GM23338 (cell line): ENCODE measurements around the gene SIAE. TPM values are rescaled to one million over a fixed set of nuclear protein-coding genes. Genes with fewer than 3 reads are reported as not detected.

Experiments used
- ATAC-seq: fragments of 200-7000 bp; cut with Tn5 transposase; 3 replicates; pipeline ENCODE4 v1.9.1; 2020
- DNase-seq: peaks from one replicate; pipeline ENCODE4 v3.0.0-alpha.2; 2015; ENCODE audit warnings: low spot score
- H2AFZ ChIP-seq: fragments of 200-600 bp; sonication (generic); 2 replicates; pipeline ENCODE4 v1.8.0; 2016; ENCODE audit warnings: antibody characterized with exemption, mild to moderate bottlenecking, moderate library complexity
- H3F3A ChIP-seq: fragments of 200-600 bp; sonication (generic); replicated peaks from 2 replicates; pipeline ENCODE4 v1.8.0; 2017; ENCODE audit warnings: antibody characterized with exemption, mixed run types, low read depth
- H3K27ac ChIP-seq: fragments of 200-600 bp; sonication (generic); 2 replicates; pipeline ENCODE4 v1.6.1; 2016; ENCODE audit warnings: low read depth
- H3K27me3 ChIP-seq: fragments of 200-600 bp; sonication (generic); 2 replicates; pipeline ENCODE4 v1.8.0; 2016; ENCODE audit warnings: mild to moderate bottlenecking, mixed run types, moderate library complexity; ENCODE audit not compliant: insufficient read depth
- H3K36me3 ChIP-seq: fragments of 200-600 bp; sonication (generic); 2 replicates; pipeline ENCODE4 v1.8.0; 2016; ENCODE audit warnings: mild to moderate bottlenecking; ENCODE audit not compliant: insufficient read depth
- H3K4me1 ChIP-seq: fragments of 200-600 bp; sonication (generic); 2 replicates; pipeline ENCODE4 v1.8.0; 2016; ENCODE audit warnings: mild to moderate bottlenecking, moderate library complexity; ENCODE audit not compliant: insufficient read depth
- H3K4me2 ChIP-seq: fragments of 200-600 bp; sonication (generic); 2 replicates; pipeline ENCODE4 v1.7.1; 2017; ENCODE audit warnings: mixed run types
- H3K4me3 ChIP-seq: fragments of 200-600 bp; sonication (generic); 2 replicates; pipeline ENCODE4 v1.6.1; 2016; ENCODE audit warnings: mixed run types
- H3K79me2 ChIP-seq: fragments of 200-600 bp; sonication (generic); replicated peaks from 2 replicates; pipeline ENCODE4 v1.8.0; 2017; ENCODE audit warnings: mild to moderate bottlenecking; ENCODE audit not compliant: insufficient read depth
- H3K9me2 ChIP-seq: fragments of 200-600 bp; sonication (generic); 2 replicates; pipeline ENCODE4 v1.8.0; 2017; ENCODE audit not compliant: insufficient read depth
- H4K20me1 ChIP-seq: fragments of 200-600 bp; sonication (generic); replicated peaks from 2 replicates; pipeline ENCODE4 v1.8.0; 2017; ENCODE audit warnings: mild to moderate bottlenecking; ENCODE audit not compliant: insufficient read depth
- H3K27ac Mint-ChIP-seq: 2 replicates; pipeline ENCODE4 v1.8.0; 2020; ENCODE audit warnings: inconsistent platforms, mild to moderate bottlenecking, moderate library complexity, mixed read lengths
- H3K27me3 Mint-ChIP-seq: 3 replicates; pipeline ENCODE4 v1.8.0; 2022; ENCODE audit warnings: low read depth, mild to moderate bottlenecking, moderate library complexity, mixed read lengths, inconsistent platforms; ENCODE audit not compliant: insufficient read depth, poor library complexity
- H3K36me3 Mint-ChIP-seq: 3 replicates; pipeline ENCODE4 v1.8.0; 2021; ENCODE audit warnings: low read depth, mild to moderate bottlenecking, inconsistent platforms, moderate library complexity, mixed read lengths
- H3K4me1 Mint-ChIP-seq: 3 replicates; pipeline ENCODE4 v1.8.0; 2020; ENCODE audit warnings: mild to moderate bottlenecking, inconsistent platforms, mixed read lengths
- H3K4me3 Mint-ChIP-seq: 3 replicates; pipeline ENCODE4 v1.8.0; 2021; ENCODE audit warnings: moderate library complexity, mild to moderate bottlenecking, inconsistent platforms, mixed read lengths
- H3K9me3 Mint-ChIP-seq: 3 replicates; pipeline ENCODE4 v1.8.0; 2020; ENCODE audit warnings: moderate library complexity, mild to moderate bottlenecking, inconsistent platforms, mixed read lengths
- CREB1 ChIP-seq: fragments of 250-450 bp; sonication (Bioruptor Pico); IDR thresholded peaks from 2 replicates; pipeline ENCODE4 v1.5.0; 2020; ENCODE audit warnings: low read depth, mild to moderate bottlenecking, moderate library complexity
- polyA plus RNA-seq: library from polyadenylated mRNA; unstranded; fragments of >200 nt; fragmentation: Nextera tagmentation; extraction: Ambion mirVana; gene quantifications from 2 replicates; pipeline ENCODE4 v1.2.1, GENCODE V29; 2016
- total RNA-seq: library from RNA; depleted of rRNA; stranded (reverse); fragments of >200 nt; shearing (Covaris generic); gene quantifications from 2 replicates; pipeline ENCODE4 v1.2.3, GENCODE V29; 2014
- TF ChIP-seq, protein P1 (sequence below): IDR thresholded peaks from one replicate; pipeline ENCODE4 v1.6.1; 2018; ENCODE audit warnings: antibody characterized with exemption; ENCODE audit not compliant: unreplicated experiment
- TF ChIP-seq, protein P2 (sequence below): fragments of 250-450 bp; sonication (Bioruptor Pico); IDR thresholded peaks from 2 replicates; pipeline ENCODE4 v1.5.0; 2020; ENCODE audit warnings: mild to moderate bottlenecking, moderate library complexity

Gene SIAE
- total and polyA plus RNA-seq, 2 experiments from 2014 or later: 1.1 to 1.7 TPM

DNA sequence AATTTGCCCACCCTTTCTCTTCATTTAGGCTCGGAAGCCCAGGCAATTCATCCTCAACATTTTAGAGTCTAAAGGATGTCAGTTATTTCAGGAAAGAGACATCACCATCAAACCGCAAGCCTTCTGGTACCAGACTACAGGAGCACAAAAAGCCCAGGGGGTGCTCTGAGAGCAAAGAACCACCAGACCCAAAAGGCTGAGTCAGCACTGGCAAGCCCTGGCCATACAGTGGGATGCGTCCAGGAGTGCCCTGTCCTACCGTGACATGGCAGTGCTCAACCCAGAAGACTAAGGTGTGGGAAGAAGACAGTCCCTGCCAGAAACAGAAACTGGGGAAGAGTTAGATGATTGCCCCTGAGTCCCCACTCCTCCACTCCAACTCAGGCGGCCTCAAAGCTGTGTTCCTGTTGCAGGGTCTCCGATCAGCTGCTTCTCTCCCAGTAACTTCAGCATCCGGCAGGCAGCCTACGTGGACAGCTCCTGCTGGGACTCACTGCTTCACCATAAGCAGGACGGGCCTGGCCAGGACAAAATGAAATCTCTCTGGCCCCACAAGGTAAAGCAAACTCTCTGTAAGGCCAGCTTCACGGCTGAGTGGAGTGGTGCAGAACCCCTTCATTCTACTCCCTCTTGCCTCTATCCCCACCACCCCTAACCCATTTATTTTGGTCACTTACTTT is 60.8 kb downstream of the SIAE start:
- ATAC-seq: peak; percentile 61; the same call in 2 of the 3 replicates
- H3K36me3 ChIP-seq: no peaks in the 10 kb centered on the region
- no peaks in the 10 kb centered on the region for H3K79me2 ChIP-seq
- H4K20me1 ChIP-seq: no peaks in the 10 kb centered on the region
- no peaks in the 10 kb centered on the region for H3K9me2 ChIP-seq
- H3K27ac Mint-ChIP-seq: no peak overlapping the region
- no peaks in the 10 kb centered on the region for H3K9me3 Mint-ChIP-seq
- H3K4me2 ChIP-seq: no peak overlapping the region
- no peaks in the 10 kb centered on the region for H3K27me3 ChIP-seq
- DNase-seq: no peak
- H3K4me3 Mint-ChIP-seq: no peak overlapping the region
- H2AFZ ChIP-seq: no peak overlapping the region
- H3K27me3 Mint-ChIP-seq: peaks cover 3% of the 10 kb centered on the region
- H3K4me1 ChIP-seq: no peaks in the 10 kb centered on the region
- H3K36me3 Mint-ChIP-seq: no peaks in the 10 kb centered on the region
- no peak overlapping the region for H3K4me3 ChIP-seq
- H3K27ac ChIP-seq: no peak overlapping the region
- no peaks in the 10 kb centered on the region for H3F3A ChIP-seq
- no peaks in the 10 kb centered on the region for H3K4me1 Mint-ChIP-seq
- no peak for TF ChIP-seq CREB1 (CRISPR knock-in tag)
- TF ChIP-seq, protein P1, sequence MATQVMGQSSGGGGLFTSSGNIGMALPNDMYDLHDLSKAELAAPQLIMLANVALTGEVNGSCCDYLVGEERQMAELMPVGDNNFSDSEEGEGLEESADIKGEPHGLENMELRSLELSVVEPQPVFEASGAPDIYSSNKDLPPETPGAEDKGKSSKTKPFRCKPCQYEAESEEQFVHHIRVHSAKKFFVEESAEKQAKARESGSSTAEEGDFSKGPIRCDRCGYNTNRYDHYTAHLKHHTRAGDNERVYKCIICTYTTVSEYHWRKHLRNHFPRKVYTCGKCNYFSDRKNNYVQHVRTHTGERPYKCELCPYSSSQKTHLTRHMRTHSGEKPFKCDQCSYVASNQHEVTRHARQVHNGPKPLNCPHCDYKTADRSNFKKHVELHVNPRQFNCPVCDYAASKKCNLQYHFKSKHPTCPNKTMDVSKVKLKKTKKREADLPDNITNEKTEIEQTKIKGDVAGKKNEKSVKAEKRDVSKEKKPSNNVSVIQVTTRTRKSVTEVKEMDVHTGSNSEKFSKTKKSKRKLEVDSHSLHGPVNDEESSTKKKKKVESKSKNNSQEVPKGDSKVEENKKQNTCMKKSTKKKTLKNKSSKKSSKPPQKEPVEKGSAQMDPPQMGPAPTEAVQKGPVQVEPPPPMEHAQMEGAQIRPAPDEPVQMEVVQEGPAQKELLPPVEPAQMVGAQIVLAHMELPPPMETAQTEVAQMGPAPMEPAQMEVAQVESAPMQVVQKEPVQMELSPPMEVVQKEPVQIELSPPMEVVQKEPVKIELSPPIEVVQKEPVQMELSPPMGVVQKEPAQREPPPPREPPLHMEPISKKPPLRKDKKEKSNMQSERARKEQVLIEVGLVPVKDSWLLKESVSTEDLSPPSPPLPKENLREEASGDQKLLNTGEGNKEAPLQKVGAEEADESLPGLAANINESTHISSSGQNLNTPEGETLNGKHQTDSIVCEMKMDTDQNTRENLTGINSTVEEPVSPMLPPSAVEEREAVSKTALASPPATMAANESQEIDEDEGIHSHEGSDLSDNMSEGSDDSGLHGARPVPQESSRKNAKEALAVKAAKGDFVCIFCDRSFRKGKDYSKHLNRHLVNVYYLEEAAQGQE: peak; percentile 47
- TF ChIP-seq, protein P2, sequence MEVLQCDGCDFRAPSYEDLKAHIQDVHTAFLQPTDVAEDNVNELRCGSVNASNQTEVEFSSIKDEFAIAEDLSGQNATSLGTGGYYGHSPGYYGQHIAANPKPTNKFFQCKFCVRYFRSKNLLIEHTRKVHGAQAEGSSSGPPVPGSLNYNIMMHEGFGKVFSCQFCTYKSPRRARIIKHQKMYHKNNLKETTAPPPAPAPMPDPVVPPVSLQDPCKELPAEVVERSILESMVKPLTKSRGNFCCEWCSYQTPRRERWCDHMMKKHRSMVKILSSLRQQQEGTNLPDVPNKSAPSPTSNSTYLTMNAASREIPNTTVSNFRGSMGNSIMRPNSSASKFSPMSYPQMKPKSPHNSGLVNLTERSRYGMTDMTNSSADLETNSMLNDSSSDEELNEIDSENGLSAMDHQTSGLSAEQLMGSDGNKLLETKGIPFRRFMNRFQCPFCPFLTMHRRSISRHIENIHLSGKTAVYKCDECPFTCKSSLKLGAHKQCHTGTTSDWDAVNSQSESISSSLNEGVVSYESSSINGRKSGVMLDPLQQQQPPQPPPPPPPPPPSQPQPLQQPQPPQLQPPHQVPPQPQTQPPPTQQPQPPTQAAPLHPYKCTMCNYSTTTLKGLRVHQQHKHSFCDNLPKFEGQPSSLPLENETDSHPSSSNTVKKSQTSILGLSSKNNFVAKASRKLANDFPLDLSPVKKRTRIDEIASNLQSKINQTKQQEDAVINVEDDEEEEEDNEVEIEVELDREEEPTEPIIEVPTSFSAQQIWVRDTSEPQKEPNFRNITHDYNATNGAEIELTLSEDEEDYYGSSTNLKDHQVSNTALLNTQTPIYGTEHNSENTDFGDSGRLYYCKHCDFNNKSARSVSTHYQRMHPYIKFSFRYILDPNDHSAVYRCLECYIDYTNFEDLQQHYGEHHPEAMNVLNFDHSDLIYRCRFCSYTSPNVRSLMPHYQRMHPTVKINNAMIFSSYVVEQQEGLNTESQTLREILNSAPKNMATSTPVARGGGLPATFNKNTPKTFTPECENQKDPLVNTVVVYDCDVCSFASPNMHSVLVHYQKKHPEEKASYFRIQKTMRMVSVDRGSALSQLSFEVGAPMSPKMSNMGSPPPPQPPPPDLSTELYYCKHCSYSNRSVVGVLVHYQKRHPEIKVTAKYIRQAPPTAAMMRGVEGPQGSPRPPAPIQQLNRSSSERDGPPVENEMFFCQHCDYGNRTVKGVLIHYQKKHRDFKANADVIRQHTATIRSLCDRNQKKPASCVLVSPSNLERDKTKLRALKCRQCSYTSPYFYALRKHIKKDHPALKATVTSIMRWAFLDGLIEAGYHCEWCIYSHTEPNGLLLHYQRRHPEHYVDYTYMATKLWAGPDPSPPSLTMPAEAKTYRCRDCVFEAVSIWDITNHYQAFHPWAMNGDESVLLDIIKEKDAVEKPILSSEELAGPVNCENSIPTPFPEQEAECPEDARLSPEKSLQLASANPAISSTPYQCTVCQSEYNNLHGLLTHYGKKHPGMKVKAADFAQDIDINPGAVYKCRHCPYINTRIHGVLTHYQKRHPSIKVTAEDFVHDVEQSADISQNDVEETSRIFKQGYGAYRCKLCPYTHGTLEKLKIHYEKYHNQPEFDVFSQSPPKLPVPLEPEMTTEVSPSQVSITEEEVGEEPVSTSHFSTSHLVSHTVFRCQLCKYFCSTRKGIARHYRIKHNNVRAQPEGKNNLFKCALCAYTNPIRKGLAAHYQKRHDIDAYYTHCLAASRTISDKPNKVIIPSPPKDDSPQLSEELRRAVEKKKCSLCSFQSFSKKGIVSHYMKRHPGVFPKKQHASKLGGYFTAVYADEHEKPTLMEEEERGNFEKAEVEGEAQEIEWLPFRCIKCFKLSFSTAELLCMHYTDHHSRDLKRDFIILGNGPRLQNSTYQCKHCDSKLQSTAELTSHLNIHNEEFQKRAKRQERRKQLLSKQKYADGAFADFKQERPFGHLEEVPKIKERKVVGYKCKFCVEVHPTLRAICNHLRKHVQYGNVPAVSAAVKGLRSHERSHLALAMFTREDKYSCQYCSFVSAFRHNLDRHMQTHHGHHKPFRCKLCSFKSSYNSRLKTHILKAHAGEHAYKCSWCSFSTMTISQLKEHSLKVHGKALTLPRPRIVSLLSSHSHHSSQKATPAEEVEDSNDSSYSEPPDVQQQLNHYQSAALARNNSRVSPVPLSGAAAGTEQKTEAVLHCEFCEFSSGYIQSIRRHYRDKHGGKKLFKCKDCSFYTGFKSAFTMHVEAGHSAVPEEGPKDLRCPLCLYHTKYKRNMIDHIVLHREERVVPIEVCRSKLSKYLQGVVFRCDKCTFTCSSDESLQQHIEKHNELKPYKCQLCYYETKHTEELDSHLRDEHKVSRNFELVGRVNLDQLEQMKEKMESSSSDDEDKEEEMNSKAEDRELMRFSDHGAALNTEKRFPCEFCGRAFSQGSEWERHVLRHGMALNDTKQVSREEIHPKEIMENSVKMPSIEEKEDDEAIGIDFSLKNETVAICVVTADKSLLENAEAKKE (CRISPR knock-in tag): no peak
